ENCODE data around the gene NPM1.

Gene NPM1

DNA sequence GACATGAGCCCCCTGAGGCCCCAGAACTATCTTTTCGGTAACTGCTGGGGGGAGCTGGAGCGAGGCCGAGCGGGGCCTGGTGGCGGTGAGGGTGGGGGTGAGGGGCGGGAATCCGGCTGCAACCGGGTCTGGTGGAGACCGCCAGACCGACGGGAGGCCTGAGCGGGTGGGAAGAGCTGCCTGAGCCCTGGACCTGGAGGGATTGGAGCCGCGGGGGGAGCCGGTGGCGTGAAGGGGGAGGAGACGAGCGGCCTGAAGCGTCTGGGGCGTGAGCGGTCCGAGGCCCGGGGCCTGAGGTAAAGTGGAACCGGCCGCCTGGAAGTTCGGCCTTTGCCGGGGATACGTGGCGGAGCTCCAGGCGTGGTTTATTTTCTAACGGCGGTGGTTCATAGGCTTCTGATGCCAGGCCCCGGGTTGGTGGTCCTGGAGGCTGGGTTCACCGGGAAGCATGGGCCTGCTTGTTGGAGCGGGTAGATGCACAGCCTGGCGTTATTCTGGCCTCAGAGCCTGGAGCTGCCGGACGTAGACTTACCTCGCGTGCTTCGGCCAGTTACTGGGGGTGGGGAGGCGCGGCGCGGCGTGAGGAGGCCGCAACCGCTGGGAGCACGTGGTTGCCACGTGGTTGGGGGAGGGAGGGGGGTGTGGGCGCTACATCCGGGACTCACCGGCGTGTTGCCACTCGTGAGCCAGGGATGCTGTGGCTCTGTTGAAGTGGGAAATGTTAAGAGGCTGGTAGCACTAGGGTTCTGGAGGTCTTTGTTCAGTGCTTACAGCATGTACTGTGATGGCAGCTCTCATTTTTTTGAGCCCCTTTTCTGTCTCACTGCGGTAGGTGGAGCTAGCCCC lies 544 bp downstream of the NPM1 start:
- no peak for TF ChIP-seq ZNF70 (CRISPR knock-in tag; IDR thresholded peaks at IDR 0.05)
- TF ChIP-seq, protein P1, sequence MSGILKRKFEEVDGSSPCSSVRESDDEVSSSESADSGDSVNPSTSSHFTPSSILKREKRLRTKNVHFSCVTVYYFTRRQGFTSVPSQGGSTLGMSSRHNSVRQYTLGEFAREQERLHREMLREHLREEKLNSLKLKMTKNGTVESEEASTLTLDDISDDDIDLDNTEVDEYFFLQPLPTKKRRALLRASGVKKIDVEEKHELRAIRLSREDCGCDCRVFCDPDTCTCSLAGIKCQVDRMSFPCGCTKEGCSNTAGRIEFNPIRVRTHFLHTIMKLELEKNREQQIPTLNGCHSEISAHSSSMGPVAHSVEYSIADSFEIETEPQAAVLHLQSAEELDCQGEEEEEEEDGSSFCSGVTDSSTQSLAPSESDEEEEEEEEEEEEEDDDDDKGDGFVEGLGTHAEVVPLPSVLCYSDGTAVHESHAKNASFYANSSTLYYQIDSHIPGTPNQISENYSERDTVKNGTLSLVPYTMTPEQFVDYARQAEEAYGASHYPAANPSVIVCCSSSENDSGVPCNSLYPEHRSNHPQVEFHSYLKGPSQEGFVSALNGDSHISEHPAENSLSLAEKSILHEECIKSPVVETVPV (CRISPR knock-in tag; IDR thresholded peaks at IDR 0.05): peak; percentile 68; the same call in 1 of the 2 replicates
- no peak for TF ChIP-seq ZFP30 (CRISPR knock-in tag; IDR thresholded peaks at IDR 0.05)
- TF ChIP-seq OSR1 (CRISPR knock-in tag; IDR thresholded peaks at IDR 0.05): no peak
- peak; percentile 57 for ATAC-seq

DNA sequence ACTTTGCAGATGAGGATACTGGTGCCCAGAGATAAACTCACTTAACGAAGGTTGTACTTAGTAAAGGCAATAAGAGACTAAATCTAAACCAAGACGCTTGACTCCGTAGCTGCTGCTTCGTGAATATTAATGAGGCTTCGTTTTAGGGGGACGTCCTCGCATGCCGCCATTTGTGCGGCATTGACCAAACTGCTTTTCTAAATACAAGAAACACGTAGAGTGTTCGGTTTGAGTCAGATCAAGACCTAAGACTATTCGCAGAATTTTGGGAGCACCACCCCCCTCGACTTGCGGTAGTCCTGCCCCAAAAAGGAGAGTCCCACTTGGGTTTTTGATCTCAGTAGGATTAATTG lies 1.1 kb downstream of the NPM1 start:
- TF ChIP-seq, protein P1 (CRISPR knock-in tag; IDR thresholded peaks at IDR 0.05): no peak
- TF ChIP-seq ZNF8 (CRISPR knock-in tag; IDR thresholded peaks at IDR 0.05): no peak
- TF ChIP-seq ZNF70 (CRISPR knock-in tag; IDR thresholded peaks at IDR 0.05): no peak
- no peak for TF ChIP-seq OSR1 (CRISPR knock-in tag; IDR thresholded peaks at IDR 0.05)
- no peak for TF ChIP-seq GLIS3 (CRISPR knock-in tag; IDR thresholded peaks at IDR 0.05)
- TF ChIP-seq, protein P2, sequence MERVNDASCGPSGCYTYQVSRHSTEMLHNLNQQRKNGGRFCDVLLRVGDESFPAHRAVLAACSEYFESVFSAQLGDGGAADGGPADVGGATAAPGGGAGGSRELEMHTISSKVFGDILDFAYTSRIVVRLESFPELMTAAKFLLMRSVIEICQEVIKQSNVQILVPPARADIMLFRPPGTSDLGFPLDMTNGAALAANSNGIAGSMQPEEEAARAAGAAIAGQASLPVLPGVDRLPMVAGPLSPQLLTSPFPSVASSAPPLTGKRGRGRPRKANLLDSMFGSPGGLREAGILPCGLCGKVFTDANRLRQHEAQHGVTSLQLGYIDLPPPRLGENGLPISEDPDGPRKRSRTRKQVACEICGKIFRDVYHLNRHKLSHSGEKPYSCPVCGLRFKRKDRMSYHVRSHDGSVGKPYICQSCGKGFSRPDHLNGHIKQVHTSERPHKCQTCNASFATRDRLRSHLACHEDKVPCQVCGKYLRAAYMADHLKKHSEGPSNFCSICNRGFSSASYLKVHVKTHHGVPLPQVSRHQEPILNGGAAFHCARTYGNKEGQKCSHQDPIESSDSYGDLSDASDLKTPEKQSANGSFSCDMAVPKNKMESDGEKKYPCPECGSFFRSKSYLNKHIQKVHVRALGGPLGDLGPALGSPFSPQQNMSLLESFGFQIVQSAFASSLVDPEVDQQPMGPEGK (CRISPR knock-in tag; IDR thresholded peaks at IDR 0.05; ENCODE audit: borderline replicate concordance): no peak
- TF ChIP-seq, protein P3, sequence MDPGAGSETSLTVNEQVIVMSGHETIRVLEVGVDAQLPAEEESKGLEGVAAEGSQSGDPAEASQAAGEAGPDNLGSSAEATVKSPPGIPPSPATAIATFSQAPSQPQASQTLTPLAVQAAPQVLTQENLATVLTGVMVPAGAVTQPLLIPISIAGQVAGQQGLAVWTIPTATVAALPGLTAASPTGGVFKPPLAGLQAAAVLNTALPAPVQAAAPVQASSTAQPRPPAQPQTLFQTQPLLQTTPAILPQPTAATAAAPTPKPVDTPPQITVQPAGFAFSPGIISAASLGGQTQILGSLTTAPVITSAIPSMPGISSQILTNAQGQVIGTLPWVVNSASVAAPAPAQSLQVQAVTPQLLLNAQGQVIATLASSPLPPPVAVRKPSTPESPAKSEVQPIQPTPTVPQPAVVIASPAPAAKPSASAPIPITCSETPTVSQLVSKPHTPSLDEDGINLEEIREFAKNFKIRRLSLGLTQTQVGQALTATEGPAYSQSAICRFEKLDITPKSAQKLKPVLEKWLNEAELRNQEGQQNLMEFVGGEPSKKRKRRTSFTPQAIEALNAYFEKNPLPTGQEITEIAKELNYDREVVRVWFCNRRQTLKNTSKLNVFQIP (CRISPR knock-in tag; IDR thresholded peaks at IDR 0.05; ENCODE audit: borderline replicate concordance, low read depth): no peak
- TF ChIP-seq TCF4 (CRISPR knock-in tag; IDR thresholded peaks at IDR 0.05; ENCODE audit: borderline replicate concordance): no peak
- no peak for TF ChIP-seq BACH2 (CRISPR knock-in tag; IDR thresholded peaks at IDR 0.05; ENCODE audit: borderline replicate concordance)
- TF ChIP-seq ZFP3 (CRISPR knock-in tag; IDR thresholded peaks at IDR 0.05): no peak
- no peak for TF ChIP-seq TOX (CRISPR knock-in tag; IDR thresholded peaks at IDR 0.05; ENCODE audit: borderline replicate concordance)
- no peak for TF ChIP-seq PPARA (CRISPR knock-in tag; IDR thresholded peaks at IDR 0.05; ENCODE audit: borderline replicate concordance)
- no peak for TF ChIP-seq ZFP30 (CRISPR knock-in tag; IDR thresholded peaks at IDR 0.05)
- TF ChIP-seq, protein P4, sequence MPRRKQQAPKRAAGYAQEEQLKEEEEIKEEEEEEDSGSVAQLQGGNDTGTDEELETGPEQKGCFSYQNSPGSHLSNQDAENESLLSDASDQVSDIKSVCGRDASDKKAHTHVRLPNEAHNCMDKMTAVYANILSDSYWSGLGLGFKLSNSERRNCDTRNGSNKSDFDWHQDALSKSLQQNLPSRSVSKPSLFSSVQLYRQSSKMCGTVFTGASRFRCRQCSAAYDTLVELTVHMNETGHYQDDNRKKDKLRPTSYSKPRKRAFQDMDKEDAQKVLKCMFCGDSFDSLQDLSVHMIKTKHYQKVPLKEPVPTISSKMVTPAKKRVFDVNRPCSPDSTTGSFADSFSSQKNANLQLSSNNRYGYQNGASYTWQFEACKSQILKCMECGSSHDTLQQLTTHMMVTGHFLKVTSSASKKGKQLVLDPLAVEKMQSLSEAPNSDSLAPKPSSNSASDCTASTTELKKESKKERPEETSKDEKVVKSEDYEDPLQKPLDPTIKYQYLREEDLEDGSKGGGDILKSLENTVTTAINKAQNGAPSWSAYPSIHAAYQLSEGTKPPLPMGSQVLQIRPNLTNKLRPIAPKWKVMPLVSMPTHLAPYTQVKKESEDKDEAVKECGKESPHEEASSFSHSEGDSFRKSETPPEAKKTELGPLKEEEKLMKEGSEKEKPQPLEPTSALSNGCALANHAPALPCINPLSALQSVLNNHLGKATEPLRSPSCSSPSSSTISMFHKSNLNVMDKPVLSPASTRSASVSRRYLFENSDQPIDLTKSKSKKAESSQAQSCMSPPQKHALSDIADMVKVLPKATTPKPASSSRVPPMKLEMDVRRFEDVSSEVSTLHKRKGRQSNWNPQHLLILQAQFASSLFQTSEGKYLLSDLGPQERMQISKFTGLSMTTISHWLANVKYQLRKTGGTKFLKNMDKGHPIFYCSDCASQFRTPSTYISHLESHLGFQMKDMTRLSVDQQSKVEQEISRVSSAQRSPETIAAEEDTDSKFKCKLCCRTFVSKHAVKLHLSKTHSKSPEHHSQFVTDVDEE (CRISPR knock-in tag; IDR thresholded peaks at IDR 0.05): no peak
- no peak for TF ChIP-seq CSDC2 (CRISPR knock-in tag; IDR thresholded peaks at IDR 0.05)
- TF ChIP-seq, protein P5, sequence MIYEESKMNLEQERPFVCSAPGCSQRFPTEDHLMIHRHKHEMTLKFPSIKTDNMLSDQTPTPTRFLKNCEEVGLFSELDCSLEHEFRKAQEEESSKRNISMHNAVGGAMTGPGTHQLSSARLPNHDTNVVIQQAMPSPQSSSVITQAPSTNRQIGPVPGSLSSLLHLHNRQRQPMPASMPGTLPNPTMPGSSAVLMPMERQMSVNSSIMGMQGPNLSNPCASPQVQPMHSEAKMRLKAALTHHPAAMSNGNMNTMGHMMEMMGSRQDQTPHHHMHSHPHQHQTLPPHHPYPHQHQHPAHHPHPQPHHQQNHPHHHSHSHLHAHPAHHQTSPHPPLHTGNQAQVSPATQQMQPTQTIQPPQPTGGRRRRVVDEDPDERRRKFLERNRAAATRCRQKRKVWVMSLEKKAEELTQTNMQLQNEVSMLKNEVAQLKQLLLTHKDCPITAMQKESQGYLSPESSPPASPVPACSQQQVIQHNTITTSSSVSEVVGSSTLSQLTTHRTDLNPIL (CRISPR knock-in tag; IDR thresholded peaks at IDR 0.05; ENCODE audit: low read depth): no peak
- ATAC-seq: no peak

Measured in SK-N-SH treated with all-trans-retinoic acid at 6 μM for 48 hours (cell line).